Stimulated activated CD4-positive, alpha-beta T cell treated with anti-CD3 and anti-CD28 coated beads, Interleukin-2, amount 100 ng/mL, for 4 hours (primary cell): Measurements from ENCODE around the gene NFATC1.

Experiments used
- DNase-seq: peaks from one replicate; pipeline ENCODE4 v3.0.0-alpha.2; 2020; ENCODE audit warnings: low read depth

NFATC1 gene

GRCh38 chr18:79558196-79558932, 162.6 kb downstream of the NFATC1 start:
- DNase-seq = no peak

GRCh38 chr18:79558933-79559416, 163.2 kb downstream of the NFATC1 start:
- no peak for DNase-seq

- DNase-seq = no peak
Measured at GRCh38 chr18:79559436-79559835, 163.7 kb downstream of the NFATC1 start.

- no peak for DNase-seq
Measured at GRCh38 chr18:79560042-79560860, 164.5 kb downstream of the NFATC1 start.

GRCh38 chr18:79560861-79561210, 165.1 kb downstream of the NFATC1 start:
- no peak for DNase-seq

- no peak for DNase-seq
Measured at GRCh38 chr18:79563949-79564348, 168.2 kb downstream of the NFATC1 start.

GRCh38 chr18:79564441-79564840, 168.7 kb downstream of the NFATC1 start:
- no peak for DNase-seq

GRCh38 chr18:79566771-79567431, 171.2 kb downstream of the NFATC1 start:
- DNase-seq = no peak

- DNase-seq = no peak
Measured at GRCh38 chr18:79567481-79568147, 171.9 kb downstream of the NFATC1 start.

GRCh38 chr18:79568543-79569205, 172.9 kb downstream of the NFATC1 start:
- no peak for DNase-seq

GRCh38 chr18:79569720-79570119, 174.0 kb downstream of the NFATC1 start:
- DNase-seq = no peak

- no peak for DNase-seq
Measured at GRCh38 chr18:79570266-79571201, 174.8 kb downstream of the NFATC1 start.

GRCh38 chr18:79571211-79572092, 175.7 kb downstream of the NFATC1 start:
- DNase-seq = no peak

GRCh38 chr18:79572093-79572780, 176.5 kb downstream of the NFATC1 start:
- no peak for DNase-seq

GRCh38 chr18:79572848-79573451, 177.2 kb downstream of the NFATC1 start:
- DNase-seq = no peak

- DNase-seq = no peak
Measured at GRCh38 chr18:79573921-79574491, 178.3 kb downstream of the NFATC1 start.

GRCh38 chr18:79574938-79575525, 179.3 kb downstream of the NFATC1 start:
- no peak for DNase-seq
